ENCODE results near the gene PTGFRN.

Gene PTGFRN

DNA sequence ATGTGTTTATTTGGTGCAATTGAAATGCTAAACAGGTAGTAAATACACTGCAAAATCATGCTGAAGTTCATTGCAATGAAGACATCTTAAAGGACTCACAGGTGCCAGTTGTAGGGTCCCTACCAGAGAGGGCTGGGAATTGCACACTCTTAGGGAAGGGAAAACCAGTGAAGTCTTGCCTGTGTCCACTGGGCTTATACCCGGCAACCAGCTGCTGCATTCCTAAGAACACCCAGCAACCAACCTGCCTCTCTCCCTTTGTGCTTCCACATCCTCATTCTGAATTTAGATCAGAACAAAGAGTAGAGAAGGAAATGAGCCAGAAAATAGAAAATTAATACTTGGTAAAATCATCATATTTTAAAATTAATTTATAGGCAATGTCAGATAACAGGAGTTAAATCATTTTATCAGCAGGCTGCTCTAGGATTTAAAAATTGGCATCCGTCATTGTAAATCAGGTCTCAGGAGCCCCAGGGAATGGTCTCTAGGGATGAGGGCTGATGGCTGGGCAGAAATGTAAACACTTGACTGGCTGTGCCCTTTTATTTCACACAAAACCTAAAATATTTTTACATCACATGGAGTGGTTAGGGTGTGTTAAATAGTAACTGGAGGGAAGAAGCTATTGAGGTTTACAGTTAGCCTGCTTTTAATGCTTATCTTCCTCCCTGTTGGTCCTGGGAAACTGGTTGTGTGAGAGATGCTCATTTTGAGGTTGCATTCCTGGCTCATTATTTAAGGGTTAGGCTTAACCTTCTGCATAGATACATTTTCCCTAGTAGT, 31.3 kb downstream of the PTGFRN start:
- no peak for DNase-seq (ENCODE audit: insufficient read length, low spot score)

GRCh38 chr1:116941670-116942069, 32.0 kb downstream of the PTGFRN start:
- DNase-seq (ENCODE audit: insufficient read length, low spot score) (no peak), FAIRE-seq (no peak)

More for the DNA sequence above, 31.3 kb downstream of the PTGFRN start:
- FAIRE-seq = no peak

DNA sequence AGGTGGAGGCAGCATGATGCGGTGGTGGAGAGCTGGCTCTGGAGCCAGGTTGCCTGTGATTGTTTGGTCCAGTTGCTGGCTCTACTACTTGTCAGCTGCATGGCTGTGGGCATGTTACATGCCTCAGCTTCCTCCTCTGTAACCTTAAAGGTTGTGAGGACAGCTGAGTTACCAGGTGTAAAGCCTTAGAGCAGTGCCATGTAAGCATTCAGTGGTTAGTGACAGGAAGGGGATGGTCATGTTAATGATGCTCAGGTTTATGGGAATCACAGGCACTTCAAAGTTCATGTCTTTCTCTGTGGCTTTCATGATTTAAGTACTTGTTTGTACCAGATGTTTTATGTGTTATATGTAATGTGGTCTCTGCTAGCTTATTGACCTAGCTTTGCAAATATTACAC, 32.6 kb downstream of the PTGFRN start:
- FAIRE-seq (no peak), DNase-seq (ENCODE audit: insufficient read length, low spot score) (no peak)

- DNase-seq (ENCODE audit: insufficient read length, low spot score) (no peak), FAIRE-seq (no peak)
These were observed 33.7 kb downstream of the PTGFRN start for GRCh38 chr1:116943438-116943837.

DNA sequence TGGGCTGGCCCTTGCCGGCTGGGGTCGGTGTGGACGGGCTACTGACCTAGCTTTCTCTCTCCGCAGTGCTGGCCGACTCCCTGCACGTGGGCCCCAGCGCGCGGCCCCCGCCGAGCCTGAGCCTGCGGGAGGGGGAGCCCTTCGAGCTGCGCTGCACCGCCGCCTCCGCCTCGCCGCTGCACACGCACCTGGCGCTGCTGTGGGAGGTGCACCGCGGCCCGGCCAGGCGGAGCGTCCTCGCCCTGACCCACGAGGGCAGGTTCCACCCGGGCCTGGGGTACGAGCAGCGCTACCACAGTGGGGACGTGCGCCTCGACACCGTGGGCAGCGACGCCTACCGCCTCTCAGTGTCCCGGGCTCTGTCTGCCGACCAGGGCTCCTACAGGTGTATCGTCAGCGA, 34.9 kb downstream of the PTGFRN start:
- DNase-seq (ENCODE audit: insufficient read length, low spot score) (no peak), FAIRE-seq (no peak)

- no peak for DNase-seq (ENCODE audit: insufficient read length, low spot score)
- no peak for FAIRE-seq
These were observed 35.7 kb downstream of the PTGFRN start for GRCh38 chr1:116945421-116945820.

GRCh38 chr1:116945996-116946395, 36.3 kb downstream of the PTGFRN start:
- no peak for DNase-seq (ENCODE audit: insufficient read length, low spot score)
- FAIRE-seq = no peak

GRCh38 chr1:116947092-116947860, 37.6 kb downstream of the PTGFRN start:
- no peak for FAIRE-seq
- no peak for DNase-seq (ENCODE audit: insufficient read length, low spot score)

- FAIRE-seq (no peak), DNase-seq (ENCODE audit: insufficient read length, low spot score) (no peak)
These were observed 38.3 kb downstream of the PTGFRN start for GRCh38 chr1:116948046-116948445.

- FAIRE-seq = no peak
- no peak for DNase-seq (ENCODE audit: insufficient read length, low spot score)
These were observed 38.9 kb downstream of the PTGFRN start for GRCh38 chr1:116948642-116949041.

GRCh38 chr1:116949213-116949985, 39.7 kb downstream of the PTGFRN start:
- FAIRE-seq (no peak), DNase-seq (ENCODE audit: insufficient read length, low spot score) (no peak)

- DNase-seq (ENCODE audit: insufficient read length, low spot score) = no peak
- FAIRE-seq = no peak
These were observed 40.9 kb downstream of the PTGFRN start for GRCh38 chr1:116950517-116951199.

GRCh38 chr1:116951200-116951935, 41.7 kb downstream of the PTGFRN start:
- no peak for FAIRE-seq
- DNase-seq (ENCODE audit: insufficient read length, low spot score) = no peak

GRCh38 chr1:116952738-116953275, 43.1 kb downstream of the PTGFRN start:
- DNase-seq (ENCODE audit: insufficient read length, low spot score) = no peak

DNA sequence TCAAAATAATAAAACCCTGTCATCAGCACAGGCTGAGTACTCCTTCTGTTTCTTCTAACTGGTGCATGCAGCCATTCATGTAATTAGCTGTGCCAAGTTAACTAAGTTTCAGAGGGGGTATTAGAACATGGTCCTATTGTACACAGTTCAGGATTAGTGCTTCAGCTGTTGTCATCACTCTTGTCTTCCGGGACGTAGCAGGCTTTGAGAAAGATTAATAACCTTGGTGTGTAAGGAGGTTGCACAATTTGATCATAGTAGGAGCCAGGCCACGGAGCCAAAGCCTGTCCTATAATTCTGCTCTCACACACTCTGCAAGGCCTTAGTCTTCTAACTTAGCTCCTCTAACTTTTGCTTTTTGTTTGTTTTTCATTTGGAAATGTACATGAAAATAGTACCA, 44.7 kb downstream of the PTGFRN start:
- no peak for DNase-seq (ENCODE audit: insufficient read length, low spot score)

More at GRCh38 chr1:116952738-116953275, 43.1 kb downstream of the PTGFRN start:
- FAIRE-seq = no peak

GRCh38 chr1:116956378-116956777, 46.7 kb downstream of the PTGFRN start:
- no peak for DNase-seq (ENCODE audit: insufficient read length, low spot score)

More for the DNA sequence above, 44.7 kb downstream of the PTGFRN start:
- no peak for FAIRE-seq

DNA sequence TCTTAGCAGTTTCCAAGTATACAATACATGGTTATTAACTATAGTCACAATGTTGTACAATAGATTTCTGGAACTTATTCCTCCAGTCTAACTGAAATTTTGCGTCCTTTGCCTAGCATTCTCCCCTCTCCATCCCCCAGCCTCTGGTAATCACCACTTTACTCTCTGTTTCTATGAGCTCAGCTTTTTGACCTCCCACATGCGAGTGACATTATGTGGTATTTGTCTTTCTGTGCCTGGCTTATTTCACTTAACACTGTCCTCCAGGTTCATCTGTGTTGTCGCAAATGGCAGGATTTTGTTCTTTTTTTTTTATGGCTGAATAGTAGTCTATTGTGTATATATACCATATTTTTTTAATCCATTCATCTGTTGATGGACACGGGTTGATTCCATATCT, 47.9 kb downstream of the PTGFRN start:
- DNase-seq (ENCODE audit: insufficient read length, low spot score) (no peak), FAIRE-seq (no peak)

More at GRCh38 chr1:116956378-116956777, 46.7 kb downstream of the PTGFRN start:
- no peak for FAIRE-seq

GRCh38 chr1:116958110-116958509, 48.4 kb downstream of the PTGFRN start:
- FAIRE-seq (no peak), DNase-seq (ENCODE audit: insufficient read length, low spot score) (no peak)

DNA sequence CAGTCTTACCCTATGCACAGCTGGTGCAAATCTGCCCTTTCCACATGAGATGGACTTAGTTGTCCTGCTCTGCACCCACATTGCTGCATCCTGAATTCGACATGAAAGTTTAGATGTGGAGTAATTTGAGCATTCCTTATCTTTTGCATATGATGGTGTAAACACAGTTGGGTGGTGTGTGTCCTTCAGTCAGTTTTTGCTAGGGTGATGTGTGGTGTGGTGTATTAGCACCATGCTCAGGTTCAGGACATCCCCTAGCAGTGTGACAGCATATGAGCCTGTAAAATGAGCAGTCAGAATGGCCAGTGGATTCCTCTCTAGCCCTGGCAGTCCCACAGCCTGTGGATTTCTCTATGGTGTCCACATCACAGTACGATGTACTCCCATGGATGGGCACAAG, 49.3 kb downstream of the PTGFRN start:
- DNase-seq (ENCODE audit: insufficient read length, low spot score) = no peak
- FAIRE-seq = no peak

- no peak for DNase-seq (ENCODE audit: insufficient read length, low spot score)
- FAIRE-seq = no peak
These were observed 51.9 kb downstream of the PTGFRN start for GRCh38 chr1:116961606-116962005.
